NCI-H1436 (cell line): Measurements from ENCODE around the gene RPUSD3.

Experiments used
- DNase-seq: peaks from one replicate; lab custom pipeline; 2025; lab: John Stamatoyannopoulos, UW

The RPUSD3 gene

DNA sequence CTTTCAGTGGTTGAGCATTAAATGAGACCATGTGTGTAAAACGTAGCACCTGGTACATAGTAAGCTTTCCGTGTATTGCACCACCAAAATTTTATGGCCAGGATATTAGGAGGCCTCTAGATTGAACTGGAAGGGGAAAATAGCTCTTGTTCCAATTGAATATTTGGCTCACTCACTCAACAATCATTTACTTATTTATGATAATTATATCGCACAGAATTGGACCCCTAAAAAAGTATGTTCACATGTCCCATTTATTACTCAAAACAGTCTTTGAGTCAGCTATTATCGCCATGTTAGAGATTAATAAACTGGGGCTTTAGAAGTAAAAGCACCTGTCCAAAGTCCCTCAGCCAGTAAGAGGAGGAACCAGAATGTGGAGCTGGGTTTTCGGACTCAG lies 38.8 kb downstream of the RPUSD3 start:
- no peak for DNase-seq

DNA sequence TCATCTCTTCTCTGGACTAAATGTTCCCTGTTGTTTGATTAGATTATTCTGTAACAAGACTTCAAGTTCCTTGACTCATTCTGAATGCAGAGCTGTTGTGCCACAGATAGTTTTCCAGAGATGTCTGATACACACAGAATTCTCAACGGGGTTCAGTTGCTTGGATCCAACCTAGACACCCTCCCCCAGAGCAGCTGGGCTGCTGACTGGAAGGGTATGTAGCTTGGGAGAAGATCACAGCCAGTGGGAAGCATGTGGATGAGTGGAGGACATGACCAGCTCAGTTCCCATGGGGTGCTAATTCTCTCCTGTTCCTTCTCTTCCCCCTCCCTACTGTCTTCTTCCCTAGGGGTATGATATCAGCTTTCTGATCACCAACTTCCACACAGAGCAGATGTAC lies 40.3 kb downstream of the RPUSD3 start:
- no peak for DNase-seq

DNA sequence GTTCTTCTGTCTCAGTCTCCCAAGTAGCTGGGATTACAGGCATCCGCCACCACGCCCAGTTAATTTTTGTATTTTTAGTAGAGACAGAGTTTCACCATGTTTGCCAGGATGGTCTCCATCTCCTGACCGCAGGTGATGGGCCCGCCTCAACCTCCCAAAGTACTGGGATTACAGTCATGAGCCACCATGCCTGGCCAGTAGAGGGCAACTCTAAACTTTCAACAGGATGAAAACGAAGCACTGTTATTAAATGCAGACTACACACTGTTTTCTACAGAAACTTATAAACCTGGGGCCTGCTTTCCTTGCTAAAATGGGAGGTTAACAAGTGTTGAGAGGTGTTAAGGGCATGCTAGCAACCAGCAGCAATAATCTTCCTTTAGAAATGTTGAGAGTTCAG lies 43.3 kb downstream of the RPUSD3 start:
- DNase-seq = no peak

DNA sequence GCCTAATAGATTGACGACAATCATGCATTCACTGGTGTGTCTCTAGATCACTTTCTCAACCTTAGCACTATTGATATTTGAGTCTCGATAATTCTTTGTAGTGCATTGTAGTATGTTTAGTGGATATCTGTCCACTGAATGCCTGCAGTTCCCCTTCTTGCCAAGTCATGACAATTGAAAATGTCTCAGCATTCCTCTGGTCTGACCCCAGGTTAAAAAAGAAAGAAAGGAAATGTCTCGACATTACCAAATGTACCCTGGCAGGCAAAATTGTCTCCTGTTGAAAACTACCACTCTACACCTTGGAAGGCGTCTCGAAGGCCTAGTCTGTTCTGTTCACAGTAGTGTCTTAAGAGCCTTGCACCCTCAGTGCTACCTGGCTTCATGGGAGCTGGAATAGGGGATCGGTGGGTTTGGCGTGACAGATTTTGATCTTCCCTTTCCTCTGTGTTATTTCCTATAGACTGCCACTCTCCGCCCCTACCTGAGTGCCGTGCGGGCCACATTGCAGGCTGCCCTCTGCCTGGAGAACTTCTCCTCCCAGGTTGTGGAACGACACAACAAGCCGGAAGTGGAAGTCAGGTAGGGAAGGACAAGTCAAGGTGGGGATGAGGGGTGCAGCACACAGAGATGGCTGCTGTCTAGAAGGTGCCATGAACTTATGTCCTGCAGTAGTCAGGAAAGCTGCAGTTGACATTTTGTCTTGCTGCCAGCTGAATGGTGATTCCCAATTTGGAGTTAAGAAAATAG lies 46.4 kb downstream of the RPUSD3 start:
- DNase-seq = no peak

DNA sequence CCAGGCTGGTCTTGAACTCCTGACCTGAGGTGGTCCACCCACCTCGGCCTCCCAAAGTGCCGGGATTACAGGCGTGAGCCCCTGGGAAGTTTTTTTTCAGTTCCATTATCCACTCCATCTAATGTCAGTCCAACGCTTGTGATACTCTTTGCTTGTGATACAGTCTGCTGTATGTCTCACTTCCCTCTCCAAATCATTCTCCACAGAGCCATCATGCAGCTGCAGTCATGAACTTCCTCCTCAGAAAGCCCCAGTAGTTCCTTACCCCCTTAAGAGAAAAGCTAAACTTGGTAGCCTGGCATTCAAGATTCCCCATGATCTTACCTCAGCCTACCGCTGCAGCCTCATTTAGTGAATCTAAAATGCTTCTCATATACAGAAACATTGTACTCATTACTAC lies 48.6 kb downstream of the RPUSD3 start:
- no peak for DNase-seq

DNA sequence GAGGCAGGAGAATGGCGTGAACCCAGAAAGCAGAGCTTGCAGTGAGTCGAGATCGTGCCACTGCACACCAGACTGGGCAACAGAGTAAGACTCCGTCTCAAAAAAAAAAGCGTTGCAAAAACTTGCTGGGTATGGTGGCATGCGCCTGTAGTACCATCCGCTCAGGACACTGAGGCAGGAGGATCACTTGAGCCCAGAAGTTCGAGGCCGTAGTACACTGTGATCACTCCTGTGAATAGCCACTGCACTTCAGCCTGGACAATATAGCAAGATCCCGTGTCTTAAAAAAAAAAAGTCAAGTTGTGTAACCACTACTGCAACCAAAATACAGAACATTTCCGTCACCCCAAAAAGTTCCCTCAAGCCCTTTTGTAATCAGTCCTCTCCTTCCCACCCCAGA lies 49.4 kb downstream of the RPUSD3 start:
- no peak for DNase-seq

DNA sequence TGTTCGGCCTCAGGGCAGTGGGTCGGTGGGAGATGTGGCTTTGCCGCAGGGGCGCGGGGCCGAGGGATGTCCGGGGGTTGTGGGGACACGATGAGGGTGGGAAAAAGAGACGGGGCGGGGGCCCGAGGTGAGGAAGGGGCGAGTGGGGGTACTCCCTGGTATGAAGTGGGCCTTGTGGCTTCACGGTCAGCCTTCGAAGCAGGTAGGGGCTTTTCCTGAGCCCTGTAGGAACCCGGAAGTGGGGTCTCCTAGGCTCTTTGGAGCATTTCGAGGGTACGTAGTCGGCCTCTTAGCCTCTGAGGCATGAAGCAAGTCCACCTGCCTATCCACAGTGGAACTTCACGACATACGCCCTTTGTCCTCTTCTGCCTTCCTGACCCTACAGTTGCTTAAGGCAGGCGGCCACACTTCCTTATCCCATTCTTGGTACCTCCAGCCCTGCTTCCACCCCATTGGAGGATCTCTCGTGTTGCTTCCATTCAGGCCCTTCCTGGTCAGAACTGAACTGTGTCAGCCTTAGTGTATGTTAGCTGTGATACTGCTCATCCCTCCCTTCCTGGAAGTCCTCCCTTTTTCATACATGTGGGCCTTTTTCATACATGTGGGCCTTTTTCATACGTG lies 50.5 kb downstream of the RPUSD3 start:
- DNase-seq = no peak

DNA sequence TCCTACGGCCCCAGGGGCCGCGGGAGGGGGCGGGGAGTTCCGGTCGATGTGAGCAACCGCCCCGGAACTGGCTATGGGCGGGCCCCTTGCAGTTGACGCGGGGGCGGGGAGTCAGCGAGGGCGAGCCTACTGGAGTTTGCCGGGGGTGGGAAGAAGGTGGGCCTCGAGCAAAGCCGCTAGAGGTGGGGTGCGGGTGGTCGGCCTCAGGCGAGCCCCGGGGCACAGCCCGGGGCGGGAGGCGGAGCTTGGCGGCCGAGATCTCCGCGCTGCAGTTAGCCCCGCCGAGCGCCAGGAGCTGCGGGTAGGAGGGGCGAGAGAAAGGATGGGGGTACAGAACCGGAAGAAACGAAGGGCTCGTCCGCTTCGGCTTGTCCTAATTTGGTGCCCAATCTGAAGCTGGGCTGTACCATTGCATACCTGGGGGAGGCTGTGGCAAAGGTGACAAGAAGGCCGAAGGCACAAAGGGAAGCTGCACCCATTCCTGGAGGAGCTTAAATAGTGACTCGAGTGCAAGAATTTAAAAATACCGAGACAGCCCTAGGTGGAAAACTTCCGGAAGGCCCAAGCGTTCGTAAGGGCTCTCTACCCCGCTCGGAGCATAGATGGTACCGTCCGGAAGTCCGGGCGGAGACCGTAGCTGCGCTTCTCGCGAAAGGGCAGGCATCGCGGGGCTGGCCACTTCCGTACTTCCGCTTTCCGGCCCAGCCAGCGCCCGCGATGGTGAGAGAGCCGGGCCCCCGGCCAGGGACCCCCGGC lies 51.2 kb downstream of the RPUSD3 start, which contains the start of the genes ARPC4 and TADA3:
Gene ARPC4, plus strand, starts transcription at position 678 of the 756 bp plus-strand sequence. Its CDS starts 40 bp downstream, at position 718.
Gene TADA3, minus strand, starts transcription at position 69 of the 756 bp plus-strand sequence. CDS start 1,007 bp downstream, outside the sequence.
- peak; percentile 79 for DNase-seq

DNA sequence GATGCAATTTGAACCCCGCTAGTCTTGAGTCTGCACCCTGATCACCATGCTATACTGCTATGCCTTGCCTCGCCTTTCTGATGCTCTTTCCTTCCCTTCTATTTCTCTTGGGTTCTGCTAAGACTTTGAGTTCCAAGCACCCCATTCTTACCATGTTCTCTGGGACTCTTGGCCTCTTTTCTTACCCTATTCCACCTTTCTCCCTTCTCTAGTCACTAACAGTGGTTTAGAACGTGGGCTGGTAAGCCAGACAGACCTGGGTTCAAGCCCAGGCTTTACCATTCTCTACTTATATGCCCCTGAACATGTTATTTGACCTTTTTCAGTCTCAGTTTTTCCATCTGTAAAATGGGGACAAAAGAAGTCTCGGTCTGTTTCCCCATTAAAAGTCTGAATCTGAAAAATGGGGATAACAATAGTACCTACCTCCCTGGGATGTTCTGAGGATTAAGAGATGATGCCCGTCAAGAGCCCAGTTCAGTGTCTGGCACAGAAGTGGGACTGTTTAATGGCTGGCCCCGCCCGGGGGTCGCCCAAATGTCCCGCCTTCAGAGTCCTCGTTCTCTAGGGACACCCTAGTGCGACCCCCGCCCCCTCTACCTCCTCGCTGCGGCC lies 51.9 kb downstream of the RPUSD3 start:
- DNase-seq = no peak

DNA sequence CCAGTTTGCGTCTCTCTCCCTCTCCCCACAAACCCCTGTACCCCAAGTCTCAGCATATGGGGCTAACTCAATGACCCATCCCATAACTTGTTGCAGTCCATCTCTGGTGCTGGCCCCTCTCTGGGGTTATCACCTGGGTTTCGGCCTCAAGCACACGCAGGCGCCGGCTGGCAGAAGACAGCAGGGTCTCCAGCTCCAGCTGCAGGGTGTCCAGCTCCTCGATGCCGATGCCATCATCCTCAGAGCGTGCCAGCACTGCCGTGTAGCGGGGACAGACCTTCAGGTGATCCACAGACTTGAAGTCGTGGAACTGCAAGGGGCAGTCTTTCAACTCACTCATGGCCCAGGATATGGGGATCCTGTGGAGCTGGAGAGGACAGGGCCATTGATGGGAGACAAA lies 52.7 kb downstream of the RPUSD3 start:
- no peak for DNase-seq
